K562 (cell line): Measurements from ENCODE around the gene MCCC1. TPM values are rescaled to one million over a fixed set of nuclear protein-coding genes. Genes with fewer than 3 reads are reported as not detected.
"Not testable (repeated sequence)": the region's sequence is repeated elsewhere in the genome, so short reads cannot be mapped to it uniquely, and the experiment has no call there.

Experiments used
- ATAC-seq: fragments of 200-7000 bp; cut with Tn5 transposase; 3 replicates; pipeline ENCODE4 v1.9.1; 2020; ENCODE audit warnings: moderate library complexity
- BruUV-seq: library from RNA; stranded (reverse); fragments of 400-500 nt; replicated peaks from 2 replicates; lab custom pipeline; 2021; lab: Mats Ljungman, UMichigan
- CTCF ChIA-PET: fragments of 300-600 bp; formaldehyde crosslinking; extraction: SDS; loops from one replicate; lab custom pipeline; 2021; ENCODE audit warnings: low intra/inter-chr PET ratio; lab: Yijun Ruan, JAX
- POLR2A ChIA-PET: fragments of 300-600, 350-650 bp; sonication (Branson Sonifier 250); formaldehyde crosslinking; extraction: SDS; loops from one replicate; lab custom pipeline; 2021; ENCODE audit warnings: antibody characterized with exemption, inconsistent platforms; lab: Yijun Ruan, JAX
- DNase-seq, 4 experiments: peaks; one replicate each; pipeline versions ENCODE4 v3.0.0 to v3.0.0-alpha.2; 2011 to 2018; ENCODE audit warnings: low spot score in 3 of 4, mixed read lengths in 3 of 4; ENCODE audit errors: extremely low read depth in 1 of 4
- FAIRE-seq: peaks from 2 replicates; lab custom pipeline; 2011; peaks lifted over from hg19 to GRCh38; lab: Jason Lieb, UNC
- H2AFZ ChIP-seq: 2 replicates; pipeline ENCODE4 v1.6.0; 2011; ENCODE audit warnings: low read depth, low read length, control low read depth, inconsistent platforms
- H3K27ac ChIP-seq: fragments of 200-600 bp; 3 replicates; pipeline ENCODE4 v1.8.0; 2011; ENCODE audit warnings: low read depth, mild to moderate bottlenecking, control low read depth, inconsistent platforms, low read length, moderate library complexity, mixed read lengths; ENCODE audit errors: extremely low read depth
- H3K27me3 ChIP-seq, 2 experiments: fragments of 300-600 bp in 1 of 2; 2 replicates in 1 of 2; 3 replicates in 1 of 2; pipeline versions ENCODE4 v1.6.0 to v1.8.0; 2011; ENCODE audit warnings: inconsistent platforms in 2 of 2, low read length in 2 of 2, mild to moderate bottlenecking in 1 of 2, mixed read lengths in 1 of 2, moderate library complexity in 1 of 2; ENCODE audit not compliant: control insufficient read depth in 2 of 2, insufficient read depth in 2 of 2
- H3K36me3 ChIP-seq: fragments of 300-600 bp; 3 replicates; pipeline ENCODE4 v1.8.0; 2011; ENCODE audit warnings: mild to moderate bottlenecking, low read length, inconsistent platforms; ENCODE audit not compliant: control insufficient read depth, insufficient read depth
- H3K4me1 ChIP-seq, 2 experiments: fragments of 200-600 bp in 1 of 2; replicated peaks in 1 of 2; 2 replicates in 1 of 2; 3 replicates in 1 of 2; pipeline versions ENCODE4 v1.5.1 to v1.8.0; 2011; ENCODE audit warnings: inconsistent platforms in 2 of 2, low read length in 2 of 2, mild to moderate bottlenecking in 1 of 2, mixed read lengths in 1 of 2, moderate library complexity in 1 of 2; ENCODE audit not compliant: control insufficient read depth in 2 of 2, insufficient read depth in 2 of 2
- H3K4me2 ChIP-seq: 2 replicates; pipeline ENCODE4 v1.6.1; 2011; ENCODE audit warnings: low read length, control low read depth, inconsistent platforms, mixed read lengths; ENCODE audit not compliant: insufficient read depth
- H3K4me3 ChIP-seq: fragments of 200-600 bp; sonication (generic), shearing (Covaris generic); 2 replicates; pipeline ENCODE4 v1.5.1; 2016; ENCODE audit warnings: control low read depth, inconsistent platforms
- H3K79me2 ChIP-seq: fragments of 200-600 bp; 3 replicates; pipeline ENCODE4 v1.8.0; 2011; ENCODE audit warnings: low read length, inconsistent platforms; ENCODE audit not compliant: control insufficient read depth, insufficient read depth
- H3K9ac ChIP-seq, 2 experiments: 2 replicates each; pipeline versions ENCODE4 v1.6.0 to v1.6.1; 2011; ENCODE audit warnings: low read depth in 2 of 2, low read length in 2 of 2, control low read depth in 1 of 2, inconsistent platforms in 1 of 2, mild to moderate bottlenecking in 1 of 2, mixed read lengths in 1 of 2; ENCODE audit not compliant: insufficient read depth in 1 of 2
- H3K9me1 ChIP-seq: one replicate; pipeline ENCODE4 v1.6.0; 2011; ENCODE audit warnings: inconsistent platforms, mild to moderate bottlenecking, low read length, moderate library complexity; ENCODE audit not compliant: control insufficient read depth, insufficient read depth
- H3K9me3 ChIP-seq: replicated peaks from 2 replicates; pipeline ENCODE4 v1.5.1; 2011; ENCODE audit warnings: low read depth, low read length, inconsistent platforms; ENCODE audit not compliant: control insufficient read depth, insufficient read depth
- H4K20me1 ChIP-seq: replicated peaks from 2 replicates; pipeline ENCODE4 v1.6.1; 2011; ENCODE audit warnings: low read length, inconsistent platforms, mixed read lengths; ENCODE audit not compliant: control insufficient read depth, insufficient read depth
- CEBPB ChIP-seq: fragments of 450-650 bp; IDR thresholded peaks from 2 replicates; pipeline ENCODE4 v1.6.1; 2016; ENCODE audit warnings: missing genetic modification characterization, missing compliant biosample characterization
- CEBPG ChIP-seq, 3 experiments: fragments of 200-800 bp in 1 of 3; sonication (Bioruptor generic) in 1 of 3; sonication (generic) in 1 of 3; formaldehyde crosslinking in 1 of 3; IDR thresholded peaks in 2 of 3; conservative IDR thresholded peaks in 1 of 3; 2 replicates each; pipeline versions ENCODE4 v1.6.1 to v1.8.0; 2016 to 2022; ENCODE audit warnings: missing compliant biosample characterization in 2 of 3, missing genetic modification characterization in 2 of 3, mild to moderate bottlenecking in 1 of 3, missing genetic modification reagents in 1 of 3
- HDGF ChIP-seq: fragments of 450-650 bp; IDR thresholded peaks from 2 replicates; pipeline ENCODE4 v1.6.1; 2016
- LARP7 ChIP-seq: fragments of 450-650 bp; IDR thresholded peaks from 2 replicates; pipeline ENCODE4 v1.6.1; 2016
- MTA3 ChIP-seq: fragments of 450-650 bp; formaldehyde crosslinking; IDR thresholded peaks from 2 replicates; pipeline ENCODE4 v1.6.1; 2017; ENCODE audit warnings: mild to moderate bottlenecking, borderline replicate concordance
- SRF ChIP-seq, 2 experiments: fragments of 250-450, 450-650 bp in 1 of 2; sonication (Bioruptor Pico) in 1 of 2; sonication (generic) in 1 of 2; formaldehyde crosslinking; IDR thresholded peaks; 2 replicates each; pipeline versions ENCODE4 v1.5.0 to v1.5.1; 2020 to 2022; ENCODE audit warnings: mild to moderate bottlenecking in 1 of 2, missing genetic modification reagents in 1 of 2
- ZNF431 ChIP-seq: sonication (generic); formaldehyde crosslinking; IDR thresholded peaks from 2 replicates; pipeline ENCODE4 v1.8.0; 2022; ENCODE audit warnings: mild to moderate bottlenecking, missing genetic modification reagents
- ZSCAN29 ChIP-seq: fragments of 450-650 bp; IDR thresholded peaks from 2 replicates; pipeline ENCODE4 v1.6.1; 2017
- WGBS: fragments of 100-300 bp; shearing (Covaris generic); methylation state at CpG from one replicate; pipeline ENCODE4 v1.1.6; 2016; ENCODE audit warnings: low coverage, mixed read lengths; ENCODE audit not compliant: insufficient coverage; ENCODE audit errors: missing lambda C conversion rate; 5-methylcytosine and 5-hydroxymethylcytosine counted together
- in situ Hi-C: fragments of 300-500 bp; cut with MboI; formaldehyde crosslinking; loops from 4 replicates; pipeline ENCODE4 v1.15.0; 2018; ENCODE audit warnings: inconsistent platforms, mixed read lengths
- intact Hi-C: fragments of 100-400 bp; cut with micrococcal nuclease; formaldehyde crosslinking; loops from 2 replicates; pipeline ENCODE4 v1.14.2; 2022
- polyA plus RNA-seq, 8 experiments: library from polyadenylated mRNA; depleted of rRNA in 4 of 8; stranded (reverse) in 5 of 8; unstranded in 3 of 8; fragments of >200 nt; fragmentation: Nextera tagmentation in 2 of 8; fragmentation: Illumina TruSeq in 1 of 8; extraction: Ambion mirVana in 2 of 8; extraction: Trizol in 1 of 8; gene quantifications; 2 replicates each; pipeline versions ENCODE4 v1.2.1 to v1.2.3, GENCODE V29; 2011 to 2014; ENCODE audit warnings: inconsistent platforms in 1 of 8, missing spikeins in 1 of 8
- total RNA-seq, 7 experiments: library from RNA; depleted of rRNA in 6 of 7; stranded (reverse); fragments of >200 nt in 6 of 7; fragmentation: Illumina TruSeq in 2 of 7; extraction: Trizol in 2 of 7; gene quantifications; 2 replicates each; pipeline versions ENCODE4 v1.2.1 to v1.2.3, GENCODE V29; 2011 to 2021; ENCODE audit warnings: low replicate concordance in 1 of 7

Gene MCCC1
- total and polyA plus RNA-seq, 9 of the 15 experiments (the other 6 are each of a cell fraction or from before 2014, with no cell fraction given), result 13.7 to 26.9 (median 23.0) TPM

DNA sequence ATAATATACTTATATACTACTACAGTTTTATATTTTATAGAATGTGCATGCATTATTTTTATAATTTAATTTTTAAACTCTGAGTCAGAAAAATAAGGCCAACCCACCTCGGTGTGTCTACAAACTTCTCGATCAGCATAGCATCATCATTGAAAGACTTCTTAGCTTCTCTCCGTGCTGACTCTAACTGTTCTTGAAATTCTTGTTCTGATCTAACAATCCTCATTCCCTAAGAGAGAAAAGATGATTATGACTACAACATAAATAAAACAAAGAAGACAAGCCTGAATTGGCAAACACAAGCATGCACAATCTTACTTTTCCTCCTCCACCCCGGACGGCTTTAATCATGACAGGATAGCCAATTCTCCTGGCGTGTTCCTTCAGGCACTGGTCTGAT, 28.4 kb downstream of the MCCC1 start (continued):
- TF ChIP-seq MTA3 (no peak), LARP7 (no peak), ZSCAN29 (no peak), SRF (CRISPR knock-in tag; IDR thresholded peaks at IDR 0.05) (no peak)

DNA sequence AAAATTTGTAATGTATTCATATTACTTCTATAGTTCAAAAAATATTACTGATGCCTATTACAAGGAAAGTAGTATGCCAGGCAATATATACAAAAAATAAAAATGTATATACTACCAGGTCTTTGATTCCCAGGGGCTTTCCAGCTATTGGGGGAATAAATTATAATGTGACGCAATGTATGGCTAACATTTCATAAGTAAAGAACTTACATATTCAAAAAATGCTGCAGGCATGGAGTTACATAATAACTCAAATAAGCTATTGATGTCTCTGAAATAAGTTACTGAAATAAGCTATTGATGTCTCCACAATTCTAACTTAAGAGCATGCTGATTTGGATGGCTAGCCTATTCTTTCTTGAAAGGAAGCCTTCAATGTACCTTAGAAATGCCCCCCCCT, 30.2 kb downstream of the MCCC1 start:
- WGBS, result 0% methylated on average over 1 of the region's 1 CpG

DNA sequence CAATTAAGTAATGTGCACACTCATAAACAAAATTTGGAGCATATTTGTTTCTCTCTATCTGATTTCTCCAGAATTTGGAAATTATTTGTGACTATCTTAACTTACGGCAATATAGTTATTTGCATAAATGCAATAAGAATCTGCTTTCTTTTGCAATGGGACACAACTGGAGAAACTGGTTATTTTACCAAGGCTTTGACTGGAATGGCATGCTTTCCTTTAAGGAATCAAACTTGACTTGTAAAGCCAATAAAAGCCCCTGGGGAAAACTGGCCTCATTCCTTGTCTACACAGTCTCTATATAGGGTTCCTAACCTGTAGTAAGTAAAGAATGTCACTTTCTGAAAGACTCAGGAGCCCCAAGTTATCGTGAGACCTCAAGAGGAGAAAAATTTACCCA, 32.4 kb downstream of the MCCC1 start:
- ATAC-seq, intact Hi-C loops, H3K27me3 ChIP-seq, BruUV-seq, H3K4me1 ChIP-seq, POLR2A ChIA-PET, H2AFZ ChIP-seq, H3K9me1 ChIP-seq, CTCF ChIA-PET, H3K79me2 ChIP-seq, FAIRE-seq, H3K4me2 ChIP-seq, H3K4me3 ChIP-seq, in situ Hi-C loops, H3K9me3 ChIP-seq, H4K20me1 ChIP-seq, H3K9ac ChIP-seq, H3K27ac ChIP-seq, DNase-seq: not testable (repeated sequence)
- whole genome bisulfite sequencing, result 88% methylated on average over 2 of the region's 2 CpGs
- peaks cover 17% of the 10 kb centered on the region for H3K36me3 ChIP-seq

More for the DNA sequence above, 30.2 kb downstream of the MCCC1 start:
- Histone ChIP-seq H3K36me3 (peaks cover 17% of the 10 kb centered on the region), H3K79me2 (no peaks in the 10 kb centered on the region), H3K4me2 (no peak overlapping the region), H3K9me3 (no peaks in the 10 kb centered on the region), H3K9ac (no peak overlapping the region), H3K4me3 (no peak overlapping the region), H3K27me3 (no peaks in the 10 kb centered on the region), H3K27ac (no peak overlapping the region), H4K20me1 (no peaks in the 10 kb centered on the region), H2AFZ (no peak overlapping the region), H3K4me1 (peaks cover 0 to 3% of the 10 kb centered on the region in 2 experiments; a peak in 2 of 5 replicates), H3K9me1 (no peaks in the 10 kb centered on the region)
- ChIA-PET POLR2A (interaction anchor here (1.0 kb wide), 1 partner anchor 17 kb away, joined by 3 read pairs; no protein-coding TSS in a partner anchor), CTCF (no interaction called here)
- no peak for TF ChIP-seq ZNF431 (CRISPR knock-in tag)
- 0 out of 2 replicates have a peak, but pooled peaks have one; percentile 25 for TF ChIP-seq CEBPB
- no peak for TF ChIP-seq CEBPG (CRISPR knock-in tag; IDR thresholded peaks at IDR 0.05)
- peak; percentile 34 to 44; a peak in 1 of 4 replicates for TF ChIP-seq CEBPG (tag; conservative IDR thresholded peaks at IDR 0.05 in 1 of 2, IDR thresholded peaks at IDR 0.05 in 1 of 2)
- no peak for TF ChIP-seq HDGF
- in situ Hi-C loops, result no loop called here
- FAIRE-seq (no peak), ATAC-seq (no peak), DNase-seq (no peak)
- BruUV-seq, result no TSS peak
- intact Hi-C loops, result no loop called here
